ENCODE results near the gene CCDC187.

Gene CCDC187

DNA sequence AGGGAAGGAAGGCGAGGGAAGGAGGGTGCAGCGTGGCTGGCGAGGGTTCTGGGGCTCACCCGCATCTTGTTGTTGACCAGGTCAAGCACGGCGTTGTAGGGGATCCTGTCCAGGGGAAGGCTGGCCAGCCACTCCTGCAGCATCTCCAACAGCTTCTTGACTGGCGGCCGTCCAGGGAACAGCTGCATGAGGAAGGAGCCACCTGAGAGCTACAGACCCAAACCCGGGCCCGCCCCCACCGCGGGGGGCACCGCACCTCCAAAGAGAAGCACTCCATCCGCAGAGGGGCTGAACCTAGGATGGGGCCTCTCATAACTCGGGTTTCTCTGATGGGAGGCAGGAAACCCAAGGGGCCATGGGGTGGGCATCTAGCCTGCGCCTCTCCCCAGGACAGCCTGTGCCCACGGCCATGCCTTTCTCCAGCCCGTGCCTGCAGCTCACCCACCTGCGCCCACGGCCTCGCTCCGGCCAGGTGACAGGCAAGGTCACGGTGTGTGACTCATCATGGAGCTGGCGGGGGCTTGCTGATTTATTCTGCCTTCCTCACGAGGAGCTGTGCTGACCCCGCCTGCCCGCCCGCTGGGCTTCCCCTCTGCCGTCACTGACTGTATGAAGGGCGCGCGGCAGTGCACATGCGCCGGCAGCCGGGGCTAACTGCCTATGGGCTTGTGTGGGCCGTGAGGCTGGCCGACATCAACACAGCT, 87.2 kb downstream of the CCDC187 start:
- no peak for TF ChIP-seq REST (IDR thresholded peaks at IDR 0.05; ENCODE audit: insufficient read depth in 1 of 2, low read depth in 2 of 2, low read length in 2 of 2)

GRCh38 chr9:136213733-136214132, 90.2 kb downstream of the CCDC187 start:
- TF ChIP-seq FOXP2 (optimal IDR thresholded peaks at IDR 0.05; ENCODE audit: borderline replicate concordance, extremely low read depth, extremely low read length, insufficient read depth) (no peak), REST (IDR thresholded peaks at IDR 0.05; ENCODE audit: insufficient read depth in 1 of 2, low read depth in 2 of 2, low read length in 2 of 2) (no peak)

GRCh38 chr9:136212345-136212950, 91.4 kb downstream of the CCDC187 start:
- TF ChIP-seq FOXP2 (optimal IDR thresholded peaks at IDR 0.05; ENCODE audit: borderline replicate concordance, extremely low read depth, extremely low read length, insufficient read depth) (no peak), TAF1 (IDR thresholded peaks at IDR 0.05; ENCODE audit: borderline replicate concordance, insufficient read depth, low read length) (no peak), SIN3A (IDR thresholded peaks at IDR 0.05; ENCODE audit: borderline replicate concordance, insufficient read depth, low read length) (no peak), POLR2AphosphoS5 (IDR thresholded peaks at IDR 0.05; ENCODE audit: low read depth, low read length) (no peak), REST (IDR thresholded peaks at IDR 0.05; ENCODE audit: insufficient read depth in 1 of 2, low read depth in 2 of 2, low read length in 2 of 2) (no peak)

- TF ChIP-seq REST (IDR thresholded peaks at IDR 0.05; ENCODE audit: insufficient read depth in 1 of 2, low read depth in 2 of 2, low read length in 2 of 2) (no peak), POLR2AphosphoS5 (IDR thresholded peaks at IDR 0.05; ENCODE audit: low read depth, low read length) (no peak), TAF1 (IDR thresholded peaks at IDR 0.05; ENCODE audit: borderline replicate concordance, insufficient read depth, low read length) (no peak), FOXP2 (optimal IDR thresholded peaks at IDR 0.05; ENCODE audit: borderline replicate concordance, extremely low read depth, extremely low read length, insufficient read depth) (no peak), SIN3A (IDR thresholded peaks at IDR 0.05; ENCODE audit: borderline replicate concordance, insufficient read depth, low read length) (no peak)
Observed at GRCh38 chr9:136211441-136212344, 92.2 kb downstream of the CCDC187 start.

Measured in PFSK-1 (cell line).